A673 (cell line): ENCODE data around the gene PTK6. TPM values are rescaled to one million over a fixed set of nuclear protein-coding genes. Genes with fewer than 3 reads are reported as not detected.

Source experiments
- BruUV-seq: library from RNA; stranded (reverse); fragments of 400-500 nt; replicated peaks from 2 replicates; lab custom pipeline; 2021; lab: Mats Ljungman, UMichigan
- CTCF ChIA-PET: fragments of 300-600 bp; sonication (Branson Sonifier 250); formaldehyde crosslinking; loops from one replicate; lab custom pipeline; 2022; ENCODE audit warnings: antibody characterized with exemption; lab: Charles Lee
- POLR2A ChIA-PET: fragments of 300-600 bp; sonication (Branson Sonifier 250); formaldehyde crosslinking; loops from one replicate; lab custom pipeline; 2022; ENCODE audit warnings: antibody characterized with exemption; ENCODE audit not compliant: low non-redundant PET; lab: Charles Lee
- DNase-seq: peaks from one replicate; pipeline ENCODE4 v3.0.0-alpha.2; 2015; ENCODE audit warnings: low spot score
- H3K27ac ChIP-seq: fragments of 200-600 bp; sonication (generic); 2 replicates; pipeline ENCODE4 v1.5.1; 2016; ENCODE audit warnings: mixed run types, low read depth, mild to moderate bottlenecking, mixed read lengths, antibody characterized with exemption, low read length; ENCODE audit not compliant: poor library complexity, severe bottlenecking
- H3K27me3 ChIP-seq: fragments of 200-600 bp; sonication (generic); replicated peaks from 2 replicates; pipeline ENCODE4 v1.6.1; 2017; ENCODE audit warnings: mixed run types, low read depth, mild to moderate bottlenecking, mixed read lengths, antibody characterized with exemption, low read length; ENCODE audit not compliant: insufficient read depth, poor library complexity
- H3K36me3 ChIP-seq: fragments of 200-600 bp; sonication (generic); 2 replicates; pipeline ENCODE4 v1.6.1; 2016; ENCODE audit warnings: mixed run types, mild to moderate bottlenecking, mixed read lengths, antibody characterized with exemption, low read length; ENCODE audit not compliant: insufficient read depth, poor library complexity, severe bottlenecking
- H3K4me1 ChIP-seq: fragments of 200-600 bp; sonication (generic); 2 replicates; pipeline ENCODE4 v1.6.1; 2017; ENCODE audit warnings: mixed run types, mild to moderate bottlenecking, mixed read lengths, antibody characterized with exemption, low read length; ENCODE audit not compliant: insufficient read depth, poor library complexity, severe bottlenecking
- H3K4me3 ChIP-seq: fragments of 200-600 bp; sonication (generic); 2 replicates; pipeline ENCODE4 v1.5.1; 2016; ENCODE audit warnings: low read depth, mixed run types, mild to moderate bottlenecking, mixed read lengths, low read length; ENCODE audit not compliant: poor library complexity, severe bottlenecking
- H3K9me3 ChIP-seq: fragments of 200-600 bp; sonication (generic); 2 replicates; pipeline ENCODE4 v1.6.1; 2016; ENCODE audit warnings: mixed run types, low read depth, mild to moderate bottlenecking, mixed read lengths, antibody characterized with exemption, low read length; ENCODE audit not compliant: poor library complexity, severe bottlenecking
- CTCF ChIP-seq: fragments of 300-800, 200-600 bp; sonication (generic); conservative IDR thresholded peaks from 2 replicates; pipeline ENCODE4 v1.5.1; 2017; ENCODE audit warnings: low read depth, mild to moderate bottlenecking, antibody characterized with exemption, low read length, moderate library complexity, mixed read lengths
- EZH2 ChIP-seq: fragments of 200-600 bp; sonication (generic); IDR thresholded peaks from 2 replicates; pipeline ENCODE4 v1.6.1; 2017; ENCODE audit warnings: borderline replicate concordance, low read depth, mild to moderate bottlenecking, mixed read lengths, antibody characterized with exemption, low read length; ENCODE audit not compliant: poor library complexity, severe bottlenecking
- intact Hi-C: fragments of 100-400 bp; cut with micrococcal nuclease; formaldehyde crosslinking; loops from one replicate; pipeline ENCODE4 v1.10.0; 2022; ENCODE audit not compliant: unreplicated experiment
- total RNA-seq: library from RNA; stranded (reverse); gene quantifications from 2 replicates; pipeline ENCODE4 v1.2.3, GENCODE V29; 2021

Gene PTK6
- total RNA-seq, 1 experiment from 2014 or later = not detected

- ChIA-PET CTCF (no interaction called here), POLR2A (interaction anchor here (0.6 kb wide), 1 partner anchor 255 kb away, joined by 5 read pairs; no protein-coding TSS in a partner anchor)
- H3K36me3 ChIP-seq = no peaks in the 10 kb centered on the region
- no peak overlapping the region for H3K4me3 ChIP-seq
- H3K9me3 ChIP-seq = no peaks in the 10 kb centered on the region
- H3K4me1 ChIP-seq = no peaks in the 10 kb centered on the region
- no peak for DNase-seq
- H3K27ac ChIP-seq = no peak overlapping the region
- no peaks in the 10 kb centered on the region for H3K27me3 ChIP-seq
- BruUV-seq = no TSS peak
- intact Hi-C loops = no loop called here
- TF ChIP-seq EZH2 = no peak
- no peak for TF ChIP-seq CTCF
These were observed 26.2 kb upstream of the PTK6 start for GRCh38 chr20:63563225-63563935.

GRCh38 chr20:63562461-63563224 lies 25.5 kb upstream of the PTK6 start:
- Histone ChIP-seq H3K4me3 (no peak overlapping the region), H3K4me1 (no peaks in the 10 kb centered on the region), H3K9me3 (no peaks in the 10 kb centered on the region), H3K27me3 (no peaks in the 10 kb centered on the region), H3K36me3 (no peaks in the 10 kb centered on the region), H3K27ac (no peak overlapping the region)
- DNase-seq = no peak
- ChIA-PET POLR2A (no interaction called here), CTCF (no interaction called here)
- intact Hi-C loops = no loop called here
- no TSS peak for BruUV-seq
- no peak for TF ChIP-seq CTCF
- no peak for TF ChIP-seq EZH2

- POLR2A ChIA-PET = no interaction called here
- no TSS peak for BruUV-seq
- H3K4me3 ChIP-seq = no peak overlapping the region
- H3K27ac ChIP-seq = no peak overlapping the region
- no peaks in the 10 kb centered on the region for H3K36me3 ChIP-seq
- TF ChIP-seq CTCF (no peak), EZH2 (no peak)
- CTCF ChIA-PET = no interaction called here
- intact Hi-C loops = no loop called here
- H3K4me1 ChIP-seq = no peaks in the 10 kb centered on the region
- no peak for DNase-seq
- H3K27me3 ChIP-seq = no peaks in the 10 kb centered on the region
- H3K9me3 ChIP-seq = no peaks in the 10 kb centered on the region
These were observed 24.6 kb upstream of the PTK6 start for GRCh38 chr20:63561624-63562396.
